Measurements from ENCODE around the gene KCMF1. TPM values are rescaled to one million over a fixed set of nuclear protein-coding genes. Genes with fewer than 3 reads are reported as not detected.

KCMF1 gene
- total and polyA plus RNA-seq, 2 of the 13 experiments (the other 11 are each of a cell fraction or from before 2014, with no cell fraction given), result 62.1 to 116 TPM

DNA sequence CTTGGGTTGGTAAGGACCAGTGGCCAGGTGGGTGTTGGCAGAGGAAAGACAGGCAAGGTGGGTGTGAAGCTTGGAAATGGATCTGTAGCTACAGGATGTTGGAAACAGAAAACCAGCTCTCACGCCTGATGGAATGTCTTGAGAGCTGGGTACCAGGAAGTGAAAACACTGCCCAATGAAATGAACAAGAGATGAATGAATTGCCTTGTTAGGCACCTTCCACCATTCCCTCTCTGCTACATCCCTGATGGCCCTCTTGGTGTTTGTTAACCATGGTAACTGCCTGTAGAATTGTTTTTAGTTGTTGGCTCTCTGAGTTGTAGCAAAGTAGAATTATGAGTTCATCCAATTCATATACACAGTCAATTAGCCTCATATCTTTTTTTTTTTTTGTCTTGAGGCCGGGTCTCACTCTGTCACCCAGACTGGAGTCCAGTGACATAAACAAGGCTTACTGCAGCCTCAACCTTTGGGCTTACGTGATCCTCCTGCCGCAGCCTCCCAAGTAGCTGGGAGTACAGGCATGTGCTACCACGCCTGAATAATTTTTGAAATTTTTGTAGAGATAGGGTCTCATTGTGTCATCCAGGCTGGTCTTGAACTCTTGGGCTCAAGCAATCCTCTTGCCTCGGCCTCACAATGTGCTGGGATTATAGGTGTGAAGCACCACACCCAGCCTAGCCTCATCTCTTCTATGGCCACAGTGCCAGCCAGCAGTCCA, 9.5 kb downstream of the KCMF1 start:
- BruUV-seq (replicated peaks), result no TSS peak
- ChIA-PET POLR2A (no interaction called here), CTCF (ENCODE audit: low intra/inter-chr PET ratio, low total read pairs) (no interaction called here)
- Histone ChIP-seq H3K9me3 (ENCODE audit: low read length) (no peaks in the 10 kb centered on the region), H3K27me3 (ENCODE audit: control insufficient read depth in 1 of 2, insufficient read depth in 2 of 2, low read length in 2 of 2) (no peaks in the 10 kb centered on the region), H3K27ac (ENCODE audit: extremely low read length, insufficient read depth, low read length) (no peak overlapping the region), H3K79me2 (ENCODE audit: insufficient read depth, low read length) (peaks cover 98% of the 10 kb centered on the region), H3K4me3 (replicated peaks in 1 of 3; ENCODE audit: insufficient read depth in 1 of 3, low read depth in 2 of 3, low read length in 3 of 3) (no peak overlapping the region), H2AFZ (ENCODE audit: low read length) (no peak overlapping the region), H3K4me2 (ENCODE audit: low read depth, low read length) (no peak overlapping the region), H4K20me1 (ENCODE audit: insufficient read depth, low read length) (peaks cover 57% of the 10 kb centered on the region), H3K36me3 (replicated peaks in 1 of 2; ENCODE audit: control insufficient read depth in 1 of 2, insufficient read depth in 2 of 2, low read length in 2 of 2) (peaks cover 2 to 7% of the 10 kb centered on the region in 2 experiments; a peak in 2 of 5 replicates), H3K4me1 (ENCODE audit: insufficient read depth, low read length) (peaks cover 10% of the 10 kb centered on the region), H3K9ac (ENCODE audit: insufficient read depth, low read depth, low read length) (no peak overlapping the region)
- 95% methylated on average over 6 of the region's 6 CpGs for WGBS (ENCODE audit: low lambda C conversion rate)
- FAIRE-seq, result no peak
- in situ Hi-C loops (cut with HindIII; ENCODE audit: extremely low pct_ligation_motif_present, low pct_unique_long_range_greater_than_20kb) (no loop called here), intact Hi-C loops (cut with micrococcal nuclease; ENCODE audit: unreplicated experiment) (no loop called here)
- TF ChIP-seq, protein P1, sequence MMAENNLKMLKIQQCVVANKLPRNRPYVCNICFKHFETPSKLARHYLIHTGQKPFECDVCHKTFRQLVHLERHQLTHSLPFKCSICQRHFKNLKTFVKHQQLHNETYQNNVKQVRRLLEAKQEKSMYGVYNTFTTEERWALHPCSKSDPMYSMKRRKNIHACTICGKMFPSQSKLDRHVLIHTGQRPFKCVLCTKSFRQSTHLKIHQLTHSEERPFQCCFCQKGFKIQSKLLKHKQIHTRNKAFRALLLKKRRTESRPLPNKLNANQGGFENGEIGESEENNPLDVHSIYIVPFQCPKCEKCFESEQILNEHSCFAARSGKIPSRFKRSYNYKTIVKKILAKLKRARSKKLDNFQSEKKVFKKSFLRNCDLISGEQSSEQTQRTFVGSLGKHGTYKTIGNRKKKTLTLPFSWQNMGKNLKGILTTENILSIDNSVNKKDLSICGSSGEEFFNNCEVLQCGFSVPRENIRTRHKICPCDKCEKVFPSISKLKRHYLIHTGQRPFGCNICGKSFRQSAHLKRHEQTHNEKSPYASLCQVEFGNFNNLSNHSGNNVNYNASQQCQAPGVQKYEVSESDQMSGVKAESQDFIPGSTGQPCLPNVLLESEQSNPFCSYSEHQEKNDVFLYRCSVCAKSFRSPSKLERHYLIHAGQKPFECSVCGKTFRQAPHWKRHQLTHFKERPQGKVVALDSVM (CRISPR knock-in tag; IDR thresholded peaks at IDR 0.05), result peak; percentile 62
- TF ChIP-seq, protein P2, sequence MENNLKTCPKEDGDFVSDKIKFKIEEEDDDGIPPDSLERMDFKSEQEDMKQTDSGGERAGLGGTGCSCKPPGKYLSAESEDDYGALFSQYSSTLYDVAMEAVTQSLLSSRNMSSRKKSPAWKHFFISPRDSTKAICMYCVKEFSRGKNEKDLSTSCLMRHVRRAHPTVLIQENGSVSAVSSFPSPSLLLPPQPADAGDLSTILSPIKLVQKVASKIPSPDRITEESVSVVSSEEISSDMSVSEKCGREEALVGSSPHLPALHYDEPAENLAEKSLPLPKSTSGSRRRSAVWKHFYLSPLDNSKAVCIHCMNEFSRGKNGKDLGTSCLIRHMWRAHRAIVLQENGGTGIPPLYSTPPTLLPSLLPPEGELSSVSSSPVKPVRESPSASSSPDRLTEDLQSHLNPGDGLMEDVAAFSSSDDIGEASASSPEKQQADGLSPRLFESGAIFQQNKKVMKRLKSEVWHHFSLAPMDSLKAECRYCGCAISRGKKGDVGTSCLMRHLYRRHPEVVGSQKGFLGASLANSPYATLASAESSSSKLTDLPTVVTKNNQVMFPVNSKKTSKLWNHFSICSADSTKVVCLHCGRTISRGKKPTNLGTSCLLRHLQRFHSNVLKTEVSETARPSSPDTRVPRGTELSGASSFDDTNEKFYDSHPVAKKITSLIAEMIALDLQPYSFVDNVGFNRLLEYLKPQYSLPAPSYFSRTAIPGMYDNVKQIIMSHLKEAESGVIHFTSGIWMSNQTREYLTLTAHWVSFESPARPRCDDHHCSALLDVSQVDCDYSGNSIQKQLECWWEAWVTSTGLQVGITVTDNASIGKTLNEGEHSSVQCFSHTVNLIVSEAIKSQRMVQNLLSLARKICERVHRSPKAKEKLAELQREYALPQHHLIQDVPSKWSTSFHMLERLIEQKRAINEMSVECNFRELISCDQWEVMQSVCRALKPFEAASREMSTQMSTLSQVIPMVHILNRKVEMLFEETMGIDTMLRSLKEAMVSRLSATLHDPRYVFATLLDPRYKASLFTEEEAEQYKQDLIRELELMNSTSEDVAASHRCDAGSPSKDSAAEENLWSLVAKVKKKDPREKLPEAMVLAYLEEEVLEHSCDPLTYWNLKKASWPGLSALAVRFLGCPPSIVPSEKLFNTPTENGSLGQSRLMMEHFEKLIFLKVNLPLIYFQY (CRISPR knock-in tag; IDR thresholded peaks at IDR 0.05; ENCODE audit: borderline replicate concordance), result no peak
- DNase-seq (ENCODE audit: low spot score), result no peak
- ATAC-seq, result peak; percentile 25; the same call in 2 of the 3 replicates
